HS-5 (cell line): ENCODE results near the gene DNAJB2.

Source experiments
- DNase-seq: peaks from one replicate; pipeline ENCODE4 v3.0.0-alpha.2; 2012; ENCODE audit warnings: low read depth

The DNAJB2 gene

DNA sequence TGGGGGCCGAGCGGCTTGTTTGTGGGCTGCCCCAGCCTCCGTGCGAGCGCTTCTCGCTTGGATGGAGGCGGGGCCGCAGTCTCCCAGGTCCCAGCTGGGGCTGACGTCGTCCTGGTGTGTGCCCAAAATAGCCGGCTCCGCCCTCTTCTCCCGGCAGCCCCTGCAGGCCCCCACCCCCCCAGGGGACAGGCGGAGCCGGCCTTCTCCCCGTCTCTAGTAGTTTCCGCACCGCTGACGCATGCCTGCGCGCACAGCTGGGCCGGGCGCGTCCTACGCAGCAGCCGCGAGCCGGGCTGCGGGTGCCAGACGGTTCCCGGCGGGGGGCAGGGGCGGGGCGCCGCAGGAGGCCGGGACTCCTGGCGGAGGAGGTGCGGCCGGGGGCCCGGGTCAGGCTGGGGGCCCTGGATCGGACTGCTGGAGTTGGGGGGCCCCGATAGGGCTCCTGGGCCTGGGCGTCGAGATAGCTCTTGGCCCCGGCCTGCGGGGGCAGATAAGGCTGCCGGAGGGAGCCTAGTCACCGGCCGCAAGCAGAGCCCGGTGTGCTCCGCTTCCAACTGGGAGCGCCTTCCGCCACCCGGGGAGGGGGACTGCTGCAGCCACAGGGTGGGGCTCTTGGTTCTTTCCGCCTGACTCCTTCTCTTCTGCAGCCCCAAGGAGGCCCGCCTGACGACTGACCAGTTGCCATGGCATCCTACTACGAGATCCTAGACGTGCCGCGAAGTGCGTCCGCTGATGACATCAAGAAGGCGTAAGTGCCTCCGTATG is at the start of gene DNAJB2:
Gene DNAJB2, plus strand, starts transcription at position 216 of the 765 bp plus-strand sequence. Its CDS starts 468 bp downstream, at position 684.
- peak; percentile 96 for DNase-seq

DNA sequence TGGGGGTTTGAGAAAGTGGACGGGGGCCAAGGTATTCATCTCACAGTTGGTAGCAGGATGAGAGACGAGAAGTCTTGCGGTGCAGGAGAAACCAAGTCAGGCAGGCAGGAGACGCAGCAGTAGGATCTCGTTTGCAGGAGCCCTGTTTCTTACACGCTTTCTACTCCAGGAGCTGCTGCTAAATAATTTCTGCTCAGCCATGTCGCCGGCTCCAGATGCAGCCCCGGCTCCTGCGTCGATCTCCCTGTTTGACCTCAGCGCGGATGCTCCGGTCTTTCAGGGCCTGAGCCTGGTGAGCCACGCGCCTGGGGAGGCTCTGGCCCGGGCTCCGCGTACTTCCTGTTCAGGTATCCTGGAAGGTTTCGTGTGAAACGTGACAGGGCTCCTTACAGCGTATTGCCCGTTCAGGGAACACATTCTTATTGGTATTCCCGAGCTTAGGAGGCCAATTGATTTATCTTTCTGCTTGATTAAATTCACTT is 49.1 kb upstream of the DNAJB2 start:
- DNase-seq = peak; percentile 49

DNA sequence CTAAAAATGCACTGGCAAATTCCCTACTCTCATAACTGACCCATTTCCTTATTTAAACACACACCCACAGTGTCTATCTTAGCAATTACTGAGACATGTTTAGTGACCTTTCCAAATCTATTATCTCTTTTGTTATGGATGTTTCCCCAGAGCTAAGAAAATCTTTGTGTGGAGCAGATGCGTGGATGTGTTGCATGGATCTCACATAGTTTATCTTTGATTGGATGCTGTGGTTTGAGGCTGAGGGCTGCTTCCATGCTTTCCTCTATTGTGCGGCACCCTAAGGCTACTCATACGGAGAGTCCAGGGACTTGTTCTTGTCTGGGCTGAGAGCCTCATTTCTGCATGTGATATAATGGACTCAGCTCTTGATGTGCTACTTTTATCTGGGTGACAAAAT is 44.8 kb upstream of the DNAJB2 start:
- DNase-seq = no peak

DNA sequence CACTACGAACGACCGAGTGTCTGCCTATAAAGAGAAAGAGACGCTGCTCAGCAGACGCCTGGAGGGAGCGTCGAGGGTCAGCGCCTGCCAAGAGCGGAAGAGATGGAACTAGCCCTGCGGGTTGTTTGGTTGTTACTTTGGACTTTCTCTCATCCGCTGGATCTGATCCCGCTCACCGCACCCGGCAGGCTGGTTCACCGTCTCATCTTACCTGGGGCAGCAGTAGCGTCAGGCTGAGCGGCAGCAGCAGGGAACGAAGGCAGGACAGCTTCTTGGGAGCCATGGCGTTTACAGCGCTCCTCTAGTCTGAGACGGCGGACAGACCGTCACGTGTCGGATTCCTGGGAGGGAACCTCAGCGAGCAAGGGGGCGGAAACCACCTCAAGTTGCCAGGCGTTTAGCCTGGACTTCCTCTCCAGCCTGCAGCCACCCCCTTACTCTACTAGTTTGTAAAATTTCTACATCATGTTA is 35.8 kb upstream of the DNAJB2 start:
- no peak for DNase-seq

DNA sequence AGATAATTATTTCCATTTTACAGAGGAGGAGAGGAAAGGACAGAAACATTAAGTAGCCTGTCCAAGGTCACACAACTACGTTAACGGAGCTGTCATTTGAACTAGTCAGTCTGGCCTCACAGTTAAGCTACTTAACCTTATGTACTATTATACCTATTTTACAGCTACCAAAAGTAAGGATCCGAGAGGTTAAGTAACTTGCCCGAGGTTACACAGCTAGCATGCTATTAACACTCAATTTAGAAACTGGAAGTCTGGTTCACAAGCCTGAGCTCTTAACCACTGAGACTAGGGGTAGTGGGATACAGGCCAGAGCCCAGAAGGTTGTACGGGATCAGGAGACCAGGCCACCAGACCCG is 34.4 kb upstream of the DNAJB2 start:
- no peak for DNase-seq

DNA sequence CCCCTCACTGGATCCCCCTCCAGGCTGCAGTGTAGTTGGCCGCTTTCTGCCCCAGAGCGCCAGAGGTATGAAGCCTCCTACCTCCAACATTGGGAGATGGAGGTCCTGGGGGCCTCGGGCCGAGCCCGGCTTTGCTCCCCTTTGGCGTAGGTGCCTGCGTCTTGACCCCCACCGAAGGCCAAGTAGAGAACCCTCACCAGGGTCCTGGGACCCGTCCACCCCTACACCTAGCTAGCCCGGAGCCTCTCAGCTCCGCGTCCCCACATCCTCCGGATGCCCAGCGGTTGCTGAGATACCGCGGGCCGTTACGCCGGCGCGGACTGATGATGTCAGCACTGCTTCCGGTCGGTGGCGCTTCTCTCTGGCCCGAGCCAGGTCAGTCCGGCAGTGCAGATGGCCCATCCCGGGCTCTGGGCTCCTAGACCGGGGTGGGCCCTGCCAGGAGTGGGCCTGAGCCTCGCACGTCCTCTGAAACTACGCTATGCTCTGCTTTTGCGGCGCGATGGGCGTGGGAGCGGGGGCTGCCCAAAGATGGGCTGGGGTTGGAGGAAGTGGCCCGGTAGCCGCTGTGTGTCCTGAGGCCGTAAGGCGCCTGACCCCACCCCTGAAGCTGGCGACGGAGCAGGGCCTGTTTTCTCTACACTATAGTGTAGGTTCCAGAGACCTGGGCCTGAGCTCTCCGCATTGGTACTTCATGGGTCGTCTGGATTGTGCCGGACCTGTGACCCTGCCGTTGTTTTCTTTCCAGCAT is 33.8 kb upstream of the DNAJB2 start, which contains the start of the genes GLB1L and STK16:
Gene GLB1L, minus strand, starts transcription at position 297 of the 751 bp plus-strand sequence. CDS start 1,871 bp downstream, outside the sequence.
Gene STK16, plus strand, starts transcription at position 332 of the 751 bp plus-strand sequence. CDS start 521 bp downstream, outside the sequence.
- peak; percentile 79 for DNase-seq

DNA sequence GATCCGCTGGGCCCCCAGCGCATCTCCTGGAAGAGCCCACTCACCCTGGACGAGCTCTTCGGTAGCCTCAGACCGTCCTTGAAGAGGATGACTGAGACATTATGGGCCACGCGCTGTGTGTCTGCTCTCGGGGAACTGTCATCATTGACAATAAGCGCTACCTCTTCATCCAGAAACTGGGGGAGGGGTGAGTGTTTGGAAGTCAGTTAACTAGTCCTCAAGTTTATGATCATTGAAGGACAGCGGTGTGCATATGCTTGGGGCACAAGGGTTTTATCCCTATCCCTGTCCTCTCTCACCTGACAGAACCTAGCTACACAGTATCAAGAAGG is 33.3 kb upstream of the DNAJB2 start:
- DNase-seq = no peak

DNA sequence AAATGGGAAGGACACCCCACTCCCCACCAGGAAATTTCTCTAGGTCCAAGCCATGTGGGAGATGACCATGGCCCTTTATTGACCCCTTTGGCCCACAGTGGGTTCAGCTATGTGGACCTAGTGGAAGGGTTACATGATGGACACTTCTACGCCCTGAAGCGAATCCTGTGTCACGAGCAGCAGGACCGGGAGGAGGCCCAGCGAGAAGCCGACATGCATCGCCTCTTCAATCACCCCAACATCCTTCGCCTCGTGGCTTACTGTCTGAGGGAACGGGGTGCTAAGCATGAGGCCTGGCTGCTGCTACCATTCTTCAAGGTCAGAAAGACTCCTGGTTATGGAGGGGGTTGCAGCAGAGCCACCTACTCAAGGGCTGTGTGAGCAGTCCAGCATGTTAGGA is 32.6 kb upstream of the DNAJB2 start:
- DNase-seq = no peak

DNA sequence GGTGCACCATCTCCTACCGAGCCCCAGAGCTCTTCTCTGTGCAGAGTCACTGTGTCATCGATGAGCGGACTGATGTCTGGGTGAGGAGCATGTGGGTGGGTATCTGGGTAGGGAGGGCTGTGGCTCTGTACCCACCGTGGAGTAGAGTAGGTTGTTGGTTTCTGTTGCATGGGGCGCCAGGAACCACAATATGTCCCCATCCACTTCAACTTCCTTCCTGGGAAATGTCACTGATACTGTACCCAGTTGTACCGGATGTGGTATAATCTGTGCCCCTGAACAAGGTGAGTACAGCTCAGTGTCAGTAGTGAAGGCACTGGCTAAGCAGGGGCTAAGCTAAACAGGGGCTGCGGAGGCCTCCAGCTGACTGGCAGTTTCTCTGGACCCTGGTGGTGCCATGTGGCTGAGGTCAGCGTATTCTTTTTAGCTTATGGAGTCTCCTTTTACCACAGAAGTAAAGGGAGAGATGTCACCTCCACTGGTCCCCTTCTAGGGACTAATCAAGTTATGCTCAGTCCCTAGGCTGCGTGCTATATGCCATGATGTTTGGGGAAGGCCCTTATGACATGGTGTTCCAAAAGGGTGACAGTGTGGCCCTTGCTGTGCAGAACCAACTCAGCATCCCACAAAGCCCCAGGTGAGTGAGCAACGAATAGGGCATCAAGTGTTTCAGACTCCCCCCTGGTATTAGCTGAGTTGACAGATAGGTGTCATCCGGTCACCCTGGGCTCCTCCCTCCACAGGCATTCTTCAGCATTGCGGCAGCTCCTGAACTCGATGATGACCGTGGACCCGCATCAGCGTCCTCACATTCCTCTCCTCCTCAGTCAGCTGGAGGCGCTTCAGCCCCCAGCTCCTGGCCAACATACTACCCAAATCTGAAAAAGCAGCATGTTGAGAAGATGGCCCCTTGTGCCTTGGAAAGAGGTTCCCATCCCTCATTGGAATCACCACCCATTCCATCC is 31.2 kb upstream of the DNAJB2 start:
- no peak for DNase-seq

DNA sequence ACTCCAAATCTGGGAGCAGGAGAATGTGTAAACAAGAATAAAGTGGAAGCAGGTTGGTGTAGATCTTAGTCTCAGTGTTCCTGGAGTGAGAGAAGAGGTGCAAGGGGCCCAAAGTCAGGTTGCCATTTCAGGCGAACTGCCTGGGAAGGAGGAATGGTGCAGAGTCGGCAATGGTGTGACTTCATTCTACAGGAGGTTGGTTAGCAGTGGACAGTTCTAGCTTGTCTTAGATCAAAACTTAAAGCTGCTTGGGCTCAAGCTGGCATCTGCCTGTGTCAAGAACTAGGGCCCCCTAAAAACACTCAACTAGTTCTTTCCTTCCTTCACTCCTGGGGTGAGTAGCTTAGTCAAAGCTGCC is 30.3 kb upstream of the DNAJB2 start:
- no peak for DNase-seq

DNA sequence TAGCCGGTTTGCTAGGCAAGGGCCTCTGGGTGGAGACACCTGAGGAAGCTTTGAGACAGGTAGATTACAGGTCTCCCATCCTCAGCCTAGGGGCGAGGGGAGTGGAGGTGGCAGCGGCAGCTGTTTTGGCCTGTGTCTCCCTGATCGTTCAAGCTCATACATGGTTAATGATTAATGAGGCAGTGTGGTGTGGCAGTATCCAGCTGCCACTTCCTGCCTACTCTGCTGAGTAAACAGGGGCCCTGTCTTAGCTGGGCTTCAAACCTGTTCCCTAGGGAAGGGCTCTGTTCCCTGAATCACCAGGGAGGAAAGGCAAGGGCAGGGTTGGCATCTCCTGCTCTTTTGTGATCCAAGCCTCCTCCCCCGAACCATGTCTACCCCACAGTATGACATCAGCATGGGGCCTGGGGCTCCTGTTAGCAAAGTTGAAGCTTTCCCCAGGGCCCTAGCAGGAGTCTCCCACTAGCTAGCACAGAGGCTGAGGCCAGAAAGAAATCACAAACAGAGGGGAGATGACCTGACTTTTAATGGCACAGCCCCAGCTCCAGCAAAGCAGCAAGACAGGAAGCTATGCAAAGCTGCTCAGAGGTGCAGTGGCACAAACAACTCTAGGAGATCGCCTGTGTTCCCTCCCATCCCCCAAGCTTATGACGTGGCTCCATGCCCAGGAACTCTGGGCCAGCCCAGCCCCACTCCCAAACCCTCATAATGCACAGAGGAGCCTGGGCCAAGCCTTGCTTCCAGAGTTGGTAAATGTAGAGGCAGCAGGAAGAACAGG is 29.8 kb upstream of the DNAJB2 start:
- DNase-seq = peak; percentile 68

DNA sequence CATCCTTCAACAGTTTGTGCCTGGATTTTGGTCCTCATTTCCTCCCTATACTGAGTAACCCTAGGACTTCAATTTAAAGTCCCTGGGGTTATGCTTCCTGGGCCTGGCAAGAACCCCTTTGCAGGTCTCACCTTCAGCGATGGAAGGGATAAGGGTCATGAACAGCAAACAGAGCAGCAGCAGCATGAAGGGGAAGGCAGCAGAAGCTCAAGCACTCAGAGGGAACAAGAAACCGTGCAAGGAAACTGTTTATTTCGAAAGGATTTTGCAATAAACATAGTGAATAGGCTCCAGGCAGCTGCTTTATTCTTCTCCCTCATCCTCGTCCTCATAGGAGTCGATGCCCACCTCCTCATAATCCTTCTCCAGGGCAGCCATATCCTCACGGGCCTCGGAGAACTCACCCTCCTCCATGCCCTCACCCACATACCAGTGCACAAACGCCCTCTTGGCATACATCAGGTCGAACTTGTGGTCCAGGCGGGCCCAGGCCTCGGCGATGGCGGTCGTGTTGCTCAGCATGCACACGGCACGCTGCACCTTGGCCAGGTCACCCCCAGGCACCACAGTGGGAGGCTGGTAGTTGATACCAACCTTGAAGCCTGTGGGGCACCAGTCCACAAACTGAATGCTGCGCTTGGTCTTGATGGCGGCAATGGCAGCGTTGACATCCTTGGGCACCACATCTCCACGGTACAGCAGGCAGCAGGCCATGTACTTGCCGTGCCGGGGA is 29.0 kb upstream of the DNAJB2 start:
- DNase-seq = no peak

DNA sequence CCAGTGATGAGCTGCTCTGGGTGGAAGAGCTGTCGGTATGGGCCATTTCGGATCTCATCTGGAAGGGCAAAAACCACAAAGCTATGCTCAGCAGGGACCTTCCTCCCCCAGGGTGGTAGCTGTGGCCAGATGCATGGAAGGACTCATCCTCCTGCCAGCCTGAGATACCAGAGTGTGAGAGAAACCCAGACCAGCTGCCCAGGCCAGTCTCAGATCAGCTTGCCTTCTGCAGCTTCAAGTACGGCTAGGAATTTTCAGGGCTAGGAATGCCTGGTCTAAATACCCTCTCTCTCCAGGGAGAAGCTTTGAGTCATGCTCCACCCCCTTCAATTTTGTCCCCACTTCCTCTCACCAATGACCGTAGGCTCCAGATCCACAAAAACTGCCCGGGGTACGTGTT is 27.5 kb upstream of the DNAJB2 start:
- DNase-seq = no peak

DNA sequence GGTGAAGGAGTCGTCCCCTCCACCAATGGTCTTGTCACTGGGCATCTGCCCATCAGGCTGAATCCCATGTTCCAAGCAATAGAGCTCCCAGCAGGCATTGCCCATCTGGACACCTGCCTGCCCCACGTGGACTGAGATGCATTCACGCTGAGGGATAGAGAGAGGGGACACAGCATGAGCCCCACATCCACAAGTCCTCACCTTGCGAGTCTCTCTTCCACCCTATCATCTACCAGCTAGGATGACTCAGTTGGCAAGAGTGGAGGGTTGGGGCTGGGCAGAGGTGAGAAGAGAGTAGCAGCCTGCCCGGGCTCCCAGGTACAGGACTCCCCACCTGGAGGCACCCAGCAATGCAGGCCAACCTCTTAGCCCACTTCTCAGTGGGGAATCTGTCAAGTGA is 27.1 kb upstream of the DNAJB2 start:
- DNase-seq = no peak

DNA sequence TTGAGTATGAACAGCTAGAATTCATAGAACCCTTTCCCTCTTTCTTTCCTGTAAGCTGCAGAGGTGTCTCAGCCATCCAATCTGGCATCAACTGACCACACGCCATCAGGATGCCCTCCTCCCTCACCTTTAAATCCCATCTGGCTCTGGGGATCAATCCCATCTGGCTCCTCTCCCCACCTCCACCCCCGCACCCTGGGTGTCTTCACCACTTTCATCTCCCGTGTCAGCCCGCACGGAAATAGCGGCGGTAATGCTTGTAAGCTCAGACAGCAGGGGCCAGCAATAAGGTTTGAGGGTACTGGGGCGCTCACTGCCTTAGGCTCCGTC is 26.6 kb upstream of the DNAJB2 start:
- no peak for DNase-seq

DNA sequence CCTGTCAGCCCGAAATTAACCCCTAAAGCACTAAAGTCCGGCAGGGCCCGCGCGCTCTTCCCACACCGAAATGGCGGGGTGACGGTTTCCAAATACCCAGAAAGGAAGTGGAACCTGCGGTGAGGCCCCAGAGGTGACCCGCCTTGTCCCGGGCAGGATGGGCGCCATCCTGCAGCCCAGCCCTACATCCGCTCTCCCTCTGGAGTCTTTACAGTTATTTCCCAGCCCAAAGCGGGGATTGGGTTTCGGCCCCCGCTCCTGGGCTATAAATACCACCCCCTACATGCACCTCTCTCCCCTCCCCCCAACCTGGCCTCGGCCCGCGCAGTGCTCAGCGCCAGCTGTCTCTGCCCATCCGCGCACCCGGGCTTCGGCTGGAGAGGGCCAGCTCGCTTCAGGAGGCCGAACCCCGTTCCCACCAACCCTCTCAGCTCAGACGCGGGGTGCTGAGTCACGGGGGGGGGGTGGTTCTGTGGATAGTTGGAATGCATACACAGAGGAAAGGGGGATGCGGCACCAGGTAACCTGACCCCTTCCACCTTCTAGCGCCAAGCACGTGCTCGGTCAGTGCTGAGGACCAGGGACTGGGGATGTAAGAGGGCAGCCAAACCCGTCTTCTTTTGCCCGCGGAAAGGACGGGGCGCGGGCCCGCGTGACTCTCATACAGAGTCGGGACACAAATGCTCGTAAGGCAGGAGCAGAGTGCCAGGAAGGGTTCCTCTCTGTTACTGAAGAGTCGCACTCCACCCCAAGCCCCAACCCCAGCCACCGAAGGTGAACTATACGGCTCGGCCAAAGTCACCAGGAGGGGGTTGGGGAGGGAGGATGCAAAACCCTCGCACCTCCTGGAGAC is 26.0 kb upstream of the DNAJB2 start, which contains the start of gene TUBA4B:
Gene TUBA4B, plus strand, starts transcription at position 344 of the 853 bp plus-strand sequence. Its CDS starts 165 bp downstream, at position 509.
- no peak for DNase-seq

DNA sequence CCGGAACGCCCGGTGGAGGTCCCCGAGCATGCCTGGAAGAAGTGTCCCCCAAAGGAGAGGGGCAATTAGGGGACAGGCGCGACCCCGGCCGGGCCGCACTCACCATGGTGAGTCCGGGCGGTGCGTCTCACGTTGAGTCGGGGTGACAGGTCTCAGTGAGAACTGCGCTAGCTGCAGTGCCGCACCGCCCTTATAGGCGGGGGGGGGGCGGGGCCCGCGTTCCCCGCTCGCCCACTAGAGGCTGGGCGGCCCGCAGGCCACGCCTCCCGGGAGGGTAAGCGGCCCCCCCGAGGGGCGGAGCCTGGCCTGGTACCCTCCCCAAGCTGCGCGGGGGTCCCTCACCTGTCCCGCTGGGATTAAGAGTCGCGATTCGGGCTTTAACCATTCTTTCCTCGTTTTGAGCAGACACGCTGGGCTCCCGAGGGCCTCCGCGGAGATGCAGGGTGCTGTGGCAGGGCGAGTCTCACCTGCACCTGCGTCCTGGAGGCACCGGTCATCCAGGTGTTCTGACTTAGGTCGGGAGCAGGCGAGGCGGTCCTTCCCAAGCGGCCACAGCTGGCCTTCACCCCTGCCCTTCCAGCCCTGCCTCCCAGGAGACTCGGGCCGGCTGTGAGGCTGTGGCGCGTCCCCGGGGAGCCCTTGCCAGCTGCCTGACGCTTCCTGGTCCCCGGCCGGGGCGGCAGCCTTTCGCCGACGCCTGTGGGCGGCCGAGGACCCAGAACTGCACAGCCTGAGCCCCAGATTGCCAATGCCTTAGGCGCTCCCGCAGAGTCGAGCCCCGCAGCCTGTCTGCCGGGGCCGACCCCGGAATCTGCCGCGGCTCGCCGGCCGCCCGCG is 25.2 kb upstream of the DNAJB2 start, which contains the start of gene TUBA4A:
Gene TUBA4A, minus strand, starts transcription at position 166 of the 837 bp plus-strand sequence. Its CDS starts 60 bp downstream, at position 106.
- no peak for DNase-seq

DNA sequence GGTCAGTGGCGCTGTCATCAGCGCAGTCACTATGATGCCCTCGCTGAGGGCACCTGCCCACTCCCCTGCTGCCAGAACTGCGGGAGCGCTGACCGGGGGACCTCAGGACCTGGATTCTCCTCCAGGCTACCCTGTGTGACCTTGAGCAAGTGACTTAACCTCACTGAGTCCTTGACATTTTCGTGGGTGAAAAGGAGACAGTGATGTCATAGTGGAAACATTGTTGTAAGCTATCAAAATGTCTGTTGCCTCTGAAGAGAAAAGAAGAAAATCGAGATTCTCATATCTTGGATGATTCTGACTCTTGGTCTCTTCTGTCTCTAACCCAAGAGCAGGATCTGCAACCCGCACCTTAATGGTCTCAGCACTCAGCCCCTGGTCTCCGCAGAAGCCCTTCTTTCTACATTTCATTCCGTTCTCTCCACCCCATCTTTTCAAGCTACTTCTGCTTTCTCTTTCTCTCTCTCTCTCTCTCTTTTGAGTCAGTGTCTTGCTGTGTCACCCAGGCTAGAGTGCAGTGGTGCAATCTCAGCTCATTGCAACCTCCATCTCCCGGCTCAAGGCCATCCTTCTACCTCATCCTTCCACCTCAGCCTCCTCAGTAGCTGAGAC is 24.5 kb upstream of the DNAJB2 start:
- DNase-seq = no peak
